Measurements from ENCODE around the gene DNAJC13.

- TF ChIP-seq CTCF (conservative IDR thresholded peaks at IDR 0.05; ENCODE audit: low read depth, low read length) (no peak), EZH2 (IDR thresholded peaks at IDR 0.05; ENCODE audit: low read length, unreplicated experiment) (no peak)
These were observed 95.8 kb downstream of the DNAJC13 start for GRCh38 chr3:132513057-132513456.
